Activated T-cell treated with anti-CD3 and anti-CD28 coated beads, Interleukin-2, amount 50 U/mL, for 72 hours (primary cell): ENCODE results near the gene NPFFR1. TPM values are rescaled to one million over a fixed set of nuclear protein-coding genes. Genes with fewer than 3 reads are reported as not detected.

Source experiments
- ATAC-seq, 2 donors: fragments of 150-1000 bp; cut with Tn5 transposase; replicated peaks in 1 of 2; 2 replicates each; pipeline ENCODE4 v1.10.0; 2021; ENCODE audit warnings: moderate library complexity in 2 of 2, mild to moderate bottlenecking in 1 of 2
- DNase-seq, 2 donors: peaks; one replicate each; pipeline ENCODE4 v3.0.0; 2021 to 2022; ENCODE audit warnings: mixed read lengths in 1 of 2
- H3K27ac Mint-ChIP-seq: one replicate; pipeline ENCODE4 v1.8.0; 2022; ENCODE audit warnings: mild to moderate bottlenecking, moderate library complexity, mixed read lengths
- H3K27me3 Mint-ChIP-seq: one replicate; pipeline ENCODE4 v1.8.0; 2022; ENCODE audit warnings: low read depth, mixed read lengths
- H3K36me3 Mint-ChIP-seq, 2 donors: one replicate each; pipeline ENCODE4 v1.8.0; 2022; ENCODE audit warnings: mixed read lengths in 2 of 2, mild to moderate bottlenecking in 1 of 2; ENCODE audit not compliant: insufficient read depth in 2 of 2
- H3K4me1 Mint-ChIP-seq: one replicate; pipeline ENCODE4 v1.8.0; 2022; ENCODE audit warnings: low read depth, mixed read lengths
- H3K4me3 Mint-ChIP-seq, 2 donors: one replicate each; pipeline ENCODE4 v1.8.0; 2022; ENCODE audit warnings: mild to moderate bottlenecking in 2 of 2, mixed read lengths in 2 of 2, moderate library complexity in 2 of 2
- H3K9me3 Mint-ChIP-seq, 2 donors: one replicate each; pipeline ENCODE4 v1.8.0; 2022; ENCODE audit warnings: mixed read lengths in 2 of 2
- total RNA-seq, 2 donors: library from RNA; stranded (reverse); gene quantifications; one replicate each; pipeline ENCODE4 v1.2.3, GENCODE V29; 2022

Gene NPFFR1
- total RNA-seq, 2 donors from 2014 or later: 0.02 TPM; not detected in 1

- H3K36me3 Mint-ChIP-seq: no peaks in the 10 kb centered on the region
- no peak overlapping the region for H3K27ac Mint-ChIP-seq
- DNase-seq (no peak), ATAC-seq (no peak)
- no peaks in the 10 kb centered on the region for H3K4me1 Mint-ChIP-seq
- H3K4me3 Mint-ChIP-seq: no peak overlapping the region
- H3K9me3 Mint-ChIP-seq: no peaks in the 10 kb centered on the region
- peaks cover 8% of the 10 kb centered on the region for H3K27me3 Mint-ChIP-seq
Measured at GRCh38 chr10:70293169-70293843, 9.5 kb upstream of the NPFFR1 start.

DNA sequence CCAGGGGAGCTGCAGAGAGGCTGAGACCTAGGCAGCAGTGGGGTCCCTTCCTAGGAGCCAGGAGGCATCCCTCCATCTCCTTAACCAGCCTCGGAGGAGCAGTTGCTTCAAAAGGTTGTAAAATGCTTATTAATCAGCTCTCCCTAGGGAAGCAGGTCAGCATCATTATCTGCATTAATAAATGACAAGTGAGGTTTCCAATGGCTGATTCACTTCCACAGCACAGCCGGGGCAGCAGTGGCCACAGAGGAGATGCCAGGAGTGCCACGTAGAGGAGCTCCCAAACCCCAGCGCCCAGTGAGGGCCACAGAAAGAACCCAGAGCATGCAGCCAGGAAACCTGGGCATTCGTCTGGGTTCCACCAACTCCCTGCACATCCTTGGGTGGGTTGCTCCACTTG lies 8.2 kb upstream of the NPFFR1 start:
- no peaks in the 10 kb centered on the region for H3K9me3 Mint-ChIP-seq
- no peak overlapping the region for H3K4me3 Mint-ChIP-seq
- no peaks in the 10 kb centered on the region for H3K4me1 Mint-ChIP-seq
- no peak for ATAC-seq
- H3K36me3 Mint-ChIP-seq: no peaks in the 10 kb centered on the region
- no peak overlapping the region for H3K27ac Mint-ChIP-seq
- DNase-seq: no peak
- H3K27me3 Mint-ChIP-seq: peaks cover 14% of the 10 kb centered on the region

GRCh38 chr10:70289739-70290138 lies 5.9 kb upstream of the NPFFR1 start:
- H3K27ac Mint-ChIP-seq: no peak overlapping the region
- no peak overlapping the region for H3K4me3 Mint-ChIP-seq
- H3K9me3 Mint-ChIP-seq: no peaks in the 10 kb centered on the region
- H3K4me1 Mint-ChIP-seq: no peaks in the 10 kb centered on the region
- H3K27me3 Mint-ChIP-seq: peaks cover 37% of the 10 kb centered on the region
- no peak for ATAC-seq
- no peak for DNase-seq
- no peaks in the 10 kb centered on the region for H3K36me3 Mint-ChIP-seq

DNA sequence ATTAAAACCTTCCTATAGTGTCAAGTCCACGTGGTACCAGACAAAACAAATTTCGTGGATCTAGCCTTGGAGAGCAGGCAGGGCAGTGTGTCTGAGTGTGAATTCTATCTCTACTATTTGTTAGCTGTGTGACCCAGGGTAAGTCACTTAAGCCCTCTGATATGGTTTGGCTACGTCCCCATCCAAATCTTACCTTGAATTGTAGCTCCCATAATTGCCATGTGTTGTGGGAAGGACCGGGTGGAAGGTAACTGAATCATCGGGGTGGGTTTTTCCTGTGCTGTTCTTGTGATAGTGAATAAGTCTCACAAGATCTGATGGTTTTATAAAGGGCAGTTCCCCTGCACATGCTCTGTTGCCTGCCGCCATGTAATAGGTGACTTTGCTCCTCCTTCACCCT lies 2.8 kb upstream of the NPFFR1 start:
- H3K27me3 Mint-ChIP-seq: peaks cover 65% of the 10 kb centered on the region
- H3K9me3 Mint-ChIP-seq: no peaks in the 10 kb centered on the region
- peaks cover 0 to 1% of the 10 kb centered on the region in 2 donors for H3K36me3 Mint-ChIP-seq
- H3K4me3 Mint-ChIP-seq: no peak overlapping the region
- DNase-seq: no peak
- H3K4me1 Mint-ChIP-seq: no peaks in the 10 kb centered on the region
- ATAC-seq: no peak
- H3K27ac Mint-ChIP-seq: no peak overlapping the region

DNA sequence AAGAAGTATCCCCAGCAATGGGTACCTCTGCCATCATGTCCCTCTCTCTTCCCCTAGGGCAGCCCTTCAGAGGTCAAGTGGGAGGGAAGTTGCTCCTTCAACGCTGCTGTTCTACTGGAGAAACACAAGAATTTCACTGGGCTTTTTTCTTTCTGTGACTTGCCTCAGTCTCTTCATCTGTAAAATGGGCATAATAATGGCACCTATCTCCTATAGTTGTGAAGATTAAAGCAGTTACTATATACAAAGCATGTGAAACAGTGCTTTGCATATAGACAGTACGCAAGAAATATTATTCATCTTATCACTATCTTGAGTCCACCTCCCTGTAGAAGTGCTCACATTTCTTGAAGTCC lies 1.6 kb upstream of the NPFFR1 start:
- no peak for DNase-seq
- H3K27me3 Mint-ChIP-seq: peaks cover 76% of the 10 kb centered on the region
- no peaks in the 10 kb centered on the region for H3K9me3 Mint-ChIP-seq
- ATAC-seq: no peak
- H3K4me1 Mint-ChIP-seq: no peaks in the 10 kb centered on the region
- H3K36me3 Mint-ChIP-seq: peaks cover 0 to 1% of the 10 kb centered on the region in 2 donors
- no peak overlapping the region for H3K4me3 Mint-ChIP-seq
- H3K27ac Mint-ChIP-seq: no peak overlapping the region

DNA sequence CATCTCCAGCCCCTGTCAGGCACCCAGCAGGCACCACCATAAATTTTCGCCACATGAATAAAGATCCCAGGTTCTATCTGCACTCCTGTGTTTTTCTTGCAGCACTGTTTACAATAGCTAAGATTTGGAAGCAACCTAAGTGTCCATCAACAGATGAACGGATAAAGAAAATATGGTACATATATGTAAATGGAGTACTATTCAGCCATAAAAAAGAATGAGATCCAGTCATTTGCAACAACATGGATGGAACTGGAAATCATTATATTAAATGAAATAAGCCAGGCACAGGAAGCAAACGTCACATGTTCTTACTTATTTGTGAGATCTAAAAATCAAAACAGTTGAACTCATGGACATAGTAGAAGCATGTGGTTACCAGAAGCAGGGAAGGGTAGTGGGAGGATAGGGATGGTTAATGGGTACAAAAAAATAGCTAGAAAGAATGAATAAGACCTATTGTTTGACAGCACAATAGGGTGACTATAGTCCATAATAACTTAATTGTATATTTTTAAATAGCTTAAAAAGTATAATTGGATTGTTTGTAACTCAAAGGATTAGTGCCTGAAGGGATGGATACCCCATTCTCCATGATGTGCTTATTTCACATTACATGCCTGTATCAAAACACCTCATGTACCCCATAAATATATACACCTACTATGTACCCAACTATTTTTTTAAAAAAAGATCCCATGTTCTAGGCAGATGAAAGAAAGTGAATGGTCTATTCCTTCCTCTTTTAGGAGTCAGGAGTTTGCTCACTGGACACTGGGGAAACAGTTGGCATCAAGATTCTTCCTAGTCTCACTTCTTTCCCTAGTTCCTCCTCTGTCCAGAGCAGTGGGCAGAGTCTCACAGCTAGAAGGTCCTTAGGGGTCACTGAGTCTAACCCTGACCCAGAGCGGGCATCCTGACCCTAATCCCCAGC lies 1.0 kb upstream of the NPFFR1 start:
- DNase-seq (no peak), ATAC-seq (no peak)
- no peaks in the 10 kb centered on the region for H3K4me1 Mint-ChIP-seq
- peaks cover 0 to 1% of the 10 kb centered on the region in 2 donors for H3K36me3 Mint-ChIP-seq
- peaks cover 72% of the 10 kb centered on the region for H3K27me3 Mint-ChIP-seq
- no peak overlapping the region for H3K27ac Mint-ChIP-seq
- H3K4me3 Mint-ChIP-seq: peak overlapping the region in 1 of 2 donors; percentile 60
- no peaks in the 10 kb centered on the region for H3K9me3 Mint-ChIP-seq

GRCh38 chr10:70283071-70283444 lies 746 bp downstream of the NPFFR1 start:
- no peak for DNase-seq
- no peak for ATAC-seq
- Mint-ChIP-seq H3K27ac (no peak overlapping the region), H3K36me3 (peaks cover 0 to 1% of the 10 kb centered on the region in 2 donors), H3K27me3 (peaks cover 69% of the 10 kb centered on the region), H3K4me3 (peak overlapping the region in 1 of 2 donors; percentile 8), H3K9me3 (no peaks in the 10 kb centered on the region), H3K4me1 (no peaks in the 10 kb centered on the region)

GRCh38 chr10:70281609-70282008 lies 2.2 kb downstream of the NPFFR1 start:
- H3K36me3 Mint-ChIP-seq: peaks cover 0 to 1% of the 10 kb centered on the region in 2 donors
- no peak overlapping the region for H3K4me3 Mint-ChIP-seq
- peaks cover 59% of the 10 kb centered on the region for H3K27me3 Mint-ChIP-seq
- ATAC-seq (no peak), DNase-seq (no peak)
- H3K9me3 Mint-ChIP-seq: no peaks in the 10 kb centered on the region
- H3K4me1 Mint-ChIP-seq: no peaks in the 10 kb centered on the region
- H3K27ac Mint-ChIP-seq: no peak overlapping the region

- Mint-ChIP-seq H3K4me1 (no peaks in the 10 kb centered on the region), H3K9me3 (no peaks in the 10 kb centered on the region), H3K36me3 (peaks cover 0 to 1% of the 10 kb centered on the region in 2 donors), H3K27me3 (peaks cover 44% of the 10 kb centered on the region), H3K27ac (no peak overlapping the region), H3K4me3 (no peak overlapping the region)
- ATAC-seq (no peak), DNase-seq (no peak)
Measured at GRCh38 chr10:70280099-70280498, 3.7 kb downstream of the NPFFR1 start.

GRCh38 chr10:70277396-70278030 lies 6.3 kb downstream of the NPFFR1 start:
- ATAC-seq: no peak
- H3K36me3 Mint-ChIP-seq: no peaks in the 10 kb centered on the region
- peaks cover 21% of the 10 kb centered on the region for H3K27me3 Mint-ChIP-seq
- H3K4me1 Mint-ChIP-seq: peaks cover 7% of the 10 kb centered on the region
- H3K9me3 Mint-ChIP-seq: no peaks in the 10 kb centered on the region
- H3K27ac Mint-ChIP-seq: no peak overlapping the region
- no peak for DNase-seq
- no peak overlapping the region for H3K4me3 Mint-ChIP-seq

DNA sequence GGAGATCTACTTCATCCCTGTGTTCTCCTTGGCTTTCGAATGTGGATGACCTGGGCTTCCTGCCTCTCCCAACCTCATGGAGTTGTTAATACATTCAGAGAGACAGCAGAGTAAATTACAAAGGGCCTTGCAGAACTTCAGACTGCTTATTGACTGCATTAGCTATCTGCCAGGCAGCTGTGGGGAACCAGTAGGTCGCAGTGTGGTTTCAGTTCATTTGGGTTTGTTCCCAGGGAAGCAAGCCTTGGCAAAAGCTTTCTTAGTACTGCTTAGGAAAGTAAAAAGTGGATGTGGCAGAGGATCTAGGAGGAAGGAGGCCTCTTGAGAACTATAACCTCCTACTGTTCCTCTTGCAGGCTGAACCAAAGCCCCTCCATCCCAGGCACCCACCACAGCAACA lies 9.2 kb downstream of the NPFFR1 start:
- H3K27ac Mint-ChIP-seq: no peak overlapping the region
- H3K4me3 Mint-ChIP-seq: no peak overlapping the region
- H3K4me1 Mint-ChIP-seq: peaks cover 26% of the 10 kb centered on the region
- DNase-seq: no peak
- H3K9me3 Mint-ChIP-seq: no peaks in the 10 kb centered on the region
- no peaks in the 10 kb centered on the region for H3K27me3 Mint-ChIP-seq
- no peak for ATAC-seq
- no peaks in the 10 kb centered on the region for H3K36me3 Mint-ChIP-seq

DNA sequence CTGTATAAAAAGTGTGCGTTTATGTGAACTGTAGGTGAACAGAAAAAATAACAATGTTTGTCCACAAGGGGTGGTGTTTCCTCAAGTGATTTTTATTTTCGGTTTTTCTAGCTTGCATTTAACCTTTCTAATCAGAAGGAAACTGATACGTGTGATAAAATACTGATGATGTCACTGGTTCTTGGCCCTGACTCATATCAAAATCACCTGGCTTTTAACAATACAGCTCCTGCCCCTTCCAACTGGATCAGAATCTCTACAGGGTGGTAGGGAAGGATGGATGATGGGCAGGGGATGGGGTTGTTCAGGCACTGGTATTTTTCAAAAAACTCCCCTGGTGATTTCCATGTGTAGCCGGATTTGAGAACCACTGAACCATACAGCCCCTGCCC lies 10.9 kb downstream of the NPFFR1 start:
- Mint-ChIP-seq H3K4me1 (peaks cover 26% of the 10 kb centered on the region), H3K36me3 (no peaks in the 10 kb centered on the region), H3K27me3 (no peaks in the 10 kb centered on the region), H3K27ac (no peak overlapping the region), H3K4me3 (peak overlapping the region; percentile 43 to 65), H3K9me3 (no peaks in the 10 kb centered on the region)
- DNase-seq (no peak), ATAC-seq (peak; percentile 90 to 92)
